PC-9 (cell line): ENCODE data around the gene RAB40B.

ENCODE experiments used
- CTCF ChIP-seq: fragments of 200-600 bp; sonication (generic); conservative IDR thresholded peaks from 2 replicates; pipeline ENCODE4 v1.6.1; 2017; ENCODE audit warnings: mixed run types, antibody characterized with exemption, mild to moderate bottlenecking, moderate library complexity
- EZH2 ChIP-seq: fragments of 200-600 bp; sonication (generic); IDR thresholded peaks from 2 replicates; pipeline ENCODE4 v1.8.0; 2017; ENCODE audit warnings: antibody characterized with exemption, low read depth

GRCh38 chr17:82665891-82666290, 32.6 kb downstream of the RAB40B start:
- no peak for TF ChIP-seq CTCF
- TF ChIP-seq EZH2, result no peak
